HG03432 (cell line): ENCODE data around the gene SPDEF.

ENCODE experiments used
- ATAC-seq: cut with Tn5 transposase; IDR thresholded peaks from one replicate; pipeline ENCODE4 v1.9.1; 2021; ENCODE audit warnings: mild to moderate bottlenecking, moderate library complexity; ENCODE audit not compliant: unreplicated experiment

The SPDEF gene

DNA sequence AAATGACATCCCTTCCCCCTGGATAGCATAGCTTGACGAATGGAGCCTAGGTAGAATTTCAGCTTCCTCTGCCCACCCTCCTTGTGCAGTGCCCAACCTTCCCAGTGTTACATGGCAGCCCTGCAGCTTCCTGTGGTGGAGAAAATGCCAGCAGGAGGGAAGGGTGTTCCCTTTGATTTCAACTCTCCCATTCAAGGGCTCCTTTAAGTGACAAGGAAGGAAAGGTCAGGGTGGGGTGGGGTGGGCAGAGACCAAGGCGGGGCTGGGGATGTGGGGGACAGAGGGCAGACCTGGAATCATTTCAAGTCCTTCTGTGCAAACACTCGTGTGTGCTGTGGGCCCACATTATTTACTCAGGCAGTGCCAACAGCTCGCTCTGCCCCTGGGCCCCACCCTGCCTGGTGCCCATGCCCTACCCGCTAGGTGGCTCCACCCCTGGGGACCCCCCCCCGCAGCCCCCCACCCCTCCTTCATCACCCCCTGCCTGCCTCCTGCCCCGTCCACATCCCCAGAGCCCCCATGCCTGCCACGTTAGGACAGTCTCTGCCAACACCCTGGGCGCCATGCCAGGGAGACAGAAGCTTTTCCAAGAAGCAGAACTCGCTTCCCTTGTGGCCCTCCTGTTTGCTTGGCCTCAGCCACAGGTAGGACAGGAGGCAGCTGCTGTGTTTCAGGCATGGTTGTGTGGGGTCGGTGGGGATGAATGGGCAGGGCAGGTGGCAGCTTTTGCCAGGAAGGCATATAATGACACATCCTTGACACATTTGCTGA is 9.4 kb downstream of the SPDEF start:
- no peak for ATAC-seq

DNA sequence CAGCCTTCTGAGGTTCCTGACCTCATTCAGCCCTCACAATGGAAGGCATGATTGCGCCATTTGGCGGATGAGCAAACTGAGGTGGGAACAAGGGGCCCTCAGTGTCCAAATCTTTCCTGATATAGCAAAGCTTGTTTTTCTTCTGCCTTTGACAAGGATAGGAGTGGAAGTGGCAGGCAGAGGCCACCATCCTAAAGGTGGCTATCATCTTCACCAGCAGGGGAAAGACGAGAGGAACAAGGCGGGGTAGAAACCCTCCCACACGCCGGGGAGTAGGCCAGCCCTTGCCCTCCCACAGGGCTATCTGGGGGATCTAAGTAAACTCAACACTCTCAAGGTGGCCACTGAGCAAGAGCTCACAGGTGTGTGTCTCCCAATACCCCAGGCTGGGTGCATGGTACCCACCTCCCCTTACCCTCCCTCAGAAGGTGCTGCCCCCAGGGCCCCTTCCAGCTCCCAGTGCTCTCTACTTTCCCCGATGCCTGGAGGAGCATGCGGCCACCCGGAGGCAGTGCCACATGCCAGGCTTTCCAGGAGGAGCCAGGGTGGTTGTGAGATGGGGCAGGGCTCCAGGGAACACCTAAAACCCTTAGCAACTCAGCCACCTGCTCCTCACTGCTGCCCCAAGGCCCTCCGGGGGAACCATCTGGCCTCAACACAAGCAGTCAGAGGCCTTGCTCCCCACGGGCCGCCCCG is 11.2 kb downstream of the SPDEF start:
- ATAC-seq, result no peak

DNA sequence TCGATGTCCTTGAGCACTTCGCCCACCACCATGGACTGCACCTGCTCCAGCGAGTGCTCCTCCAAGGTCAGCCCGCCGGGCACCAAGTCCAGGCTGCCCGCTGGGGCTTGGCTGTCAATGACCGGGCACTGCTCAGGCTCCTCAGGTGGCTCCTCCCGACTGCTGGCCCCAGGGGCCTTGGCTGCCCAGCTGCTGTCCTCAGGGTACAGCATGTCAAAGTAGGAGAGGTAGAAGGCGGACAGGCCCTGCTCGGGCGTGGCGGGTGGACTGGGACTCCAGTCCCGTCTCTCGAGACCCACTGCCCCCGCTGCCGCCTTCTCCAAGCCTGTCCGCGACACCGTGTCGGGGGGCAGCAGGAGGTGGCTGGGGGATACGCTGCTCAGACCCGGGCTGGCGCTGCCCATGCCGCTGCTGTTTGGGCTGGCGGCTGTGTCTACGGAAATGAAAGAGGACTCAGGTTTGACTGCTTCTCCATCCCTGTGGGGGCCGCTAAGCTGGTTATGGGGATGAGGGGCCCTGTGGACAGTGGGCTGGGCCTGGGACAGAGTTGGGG is 12.0 kb downstream of the SPDEF start:
- no peak for ATAC-seq

DNA sequence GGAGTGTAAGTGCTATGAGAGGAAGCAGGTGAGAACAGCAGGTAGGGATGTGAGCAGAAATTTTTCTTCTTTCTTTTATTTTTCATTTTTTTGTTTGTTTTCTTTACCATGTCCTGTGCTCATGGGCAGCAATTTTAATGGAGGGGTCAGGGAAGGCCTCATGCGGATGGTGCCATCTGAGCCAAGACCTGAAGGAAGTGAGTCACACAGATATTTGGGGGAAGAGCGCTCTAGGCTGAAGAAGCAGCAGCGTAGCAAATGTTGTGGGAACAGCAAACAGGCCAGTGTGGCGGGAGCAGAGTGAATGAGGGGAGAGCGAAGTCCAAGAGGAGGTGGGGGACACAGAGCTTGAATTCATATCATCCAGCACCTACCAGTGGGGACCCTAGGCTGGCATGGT is 12.7 kb downstream of the SPDEF start:
- no peak for ATAC-seq

DNA sequence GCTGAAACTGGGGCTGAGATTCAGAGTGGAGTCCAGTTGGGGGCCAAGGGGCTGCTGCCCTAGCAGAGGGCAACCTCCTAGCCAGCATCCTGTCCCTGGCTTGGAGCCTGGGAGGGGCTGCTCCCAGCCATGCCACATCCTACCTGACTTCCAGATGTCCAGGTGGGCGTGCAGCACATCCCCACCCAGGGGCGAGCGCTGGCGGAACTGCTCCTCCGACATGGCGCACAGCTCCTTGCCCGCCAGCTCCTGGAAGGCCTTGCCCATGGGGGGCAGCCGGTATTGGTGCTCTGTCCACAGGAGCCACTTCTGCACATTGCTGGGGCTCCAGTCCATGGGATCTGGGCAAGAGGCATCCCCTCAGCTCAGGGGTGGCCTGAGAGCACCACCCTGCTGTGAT is 15.3 kb downstream of the SPDEF start:
- ATAC-seq, result no peak

DNA sequence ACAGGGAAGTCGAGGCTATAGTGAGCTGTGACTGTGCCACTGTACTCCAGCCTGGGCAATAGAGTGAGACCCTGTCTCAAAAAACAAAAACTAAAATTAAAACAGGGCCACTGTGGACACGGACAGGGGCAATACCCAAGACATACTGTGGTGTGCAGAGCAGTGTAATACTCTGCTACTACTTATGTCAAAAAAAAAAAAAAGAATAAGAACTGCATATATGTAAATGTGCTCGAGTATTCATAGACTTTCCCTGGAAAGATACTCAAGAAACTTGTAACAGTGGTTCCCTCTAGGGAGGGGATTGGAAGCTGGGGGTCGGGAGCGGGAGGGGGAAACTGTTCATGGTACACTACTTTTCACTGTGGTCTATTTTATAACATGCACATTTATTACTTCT is 15.9 kb downstream of the SPDEF start:
- ATAC-seq, result no peak

DNA sequence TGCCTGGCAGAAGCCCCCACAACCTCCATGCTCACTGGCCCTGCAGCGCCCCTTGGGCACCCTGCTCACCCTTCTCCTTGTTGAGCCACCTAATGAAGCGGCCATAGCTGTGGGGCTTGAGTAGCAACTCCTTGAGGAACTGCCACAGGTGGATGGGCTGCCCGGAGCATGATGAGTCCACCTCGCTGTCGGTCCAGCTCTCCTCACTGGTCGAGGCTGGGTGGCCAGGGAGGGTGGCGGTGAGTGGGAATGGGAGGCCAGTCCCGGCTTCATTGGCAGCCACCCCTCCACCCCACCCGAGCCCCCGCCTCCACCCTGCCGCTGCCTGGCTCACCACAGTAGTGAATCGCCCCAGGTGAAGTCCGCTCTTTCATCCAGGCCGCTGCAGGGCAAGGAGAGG is 16.9 kb downstream of the SPDEF start:
- no peak for ATAC-seq

DNA sequence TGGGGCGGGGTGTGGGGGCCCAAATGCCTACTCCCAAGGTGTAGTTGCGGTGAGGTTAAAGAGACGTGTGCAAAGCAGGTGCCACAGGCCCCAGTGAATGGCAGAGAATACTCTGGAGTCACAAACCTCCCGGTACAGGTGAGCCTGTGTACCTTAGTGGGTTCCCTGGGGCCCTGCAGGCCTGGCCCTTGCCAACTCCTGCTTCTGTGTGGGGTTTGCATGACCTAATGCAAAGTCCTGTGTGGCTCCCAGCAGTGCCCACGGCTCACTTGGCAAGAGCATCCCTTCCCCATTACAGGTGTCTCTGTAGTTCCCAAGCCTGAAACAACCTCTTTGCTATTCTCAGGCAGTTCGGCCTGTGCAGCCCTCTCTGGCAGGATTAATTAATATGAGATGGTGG is 17.5 kb downstream of the SPDEF start:
- ATAC-seq, result no peak

DNA sequence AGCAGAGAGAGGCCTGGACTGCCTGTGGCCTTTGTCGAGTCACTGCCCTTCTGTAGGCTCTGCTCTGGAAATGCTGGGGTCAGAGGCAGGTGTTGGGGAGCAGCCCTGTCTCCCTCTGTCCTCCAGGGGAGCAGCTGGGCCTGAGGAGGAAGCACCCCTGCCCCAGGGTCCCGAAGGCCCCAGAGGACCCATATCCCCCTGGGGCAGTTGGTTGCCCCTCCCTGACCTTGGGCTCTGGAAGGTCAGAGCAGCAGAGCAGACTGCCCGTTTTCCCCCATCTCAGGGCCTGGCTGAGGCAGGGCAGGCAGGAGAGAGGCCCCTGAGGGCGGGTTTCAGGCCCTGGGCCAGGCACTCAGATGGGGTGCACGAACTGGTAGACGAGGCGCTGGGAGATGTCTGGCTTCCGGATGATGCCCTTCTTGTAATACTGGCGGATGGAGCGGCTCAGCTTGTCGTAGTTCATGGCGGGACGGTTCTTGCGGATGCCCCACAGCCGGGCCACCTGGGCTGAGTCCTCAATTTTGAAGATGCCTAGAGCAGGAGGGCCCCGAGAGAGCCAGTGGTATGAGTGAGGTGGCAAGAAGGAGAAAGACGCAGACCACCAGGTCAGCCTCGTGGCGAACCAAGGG is 18.1 kb downstream of the SPDEF start:
- no peak for ATAC-seq

DNA sequence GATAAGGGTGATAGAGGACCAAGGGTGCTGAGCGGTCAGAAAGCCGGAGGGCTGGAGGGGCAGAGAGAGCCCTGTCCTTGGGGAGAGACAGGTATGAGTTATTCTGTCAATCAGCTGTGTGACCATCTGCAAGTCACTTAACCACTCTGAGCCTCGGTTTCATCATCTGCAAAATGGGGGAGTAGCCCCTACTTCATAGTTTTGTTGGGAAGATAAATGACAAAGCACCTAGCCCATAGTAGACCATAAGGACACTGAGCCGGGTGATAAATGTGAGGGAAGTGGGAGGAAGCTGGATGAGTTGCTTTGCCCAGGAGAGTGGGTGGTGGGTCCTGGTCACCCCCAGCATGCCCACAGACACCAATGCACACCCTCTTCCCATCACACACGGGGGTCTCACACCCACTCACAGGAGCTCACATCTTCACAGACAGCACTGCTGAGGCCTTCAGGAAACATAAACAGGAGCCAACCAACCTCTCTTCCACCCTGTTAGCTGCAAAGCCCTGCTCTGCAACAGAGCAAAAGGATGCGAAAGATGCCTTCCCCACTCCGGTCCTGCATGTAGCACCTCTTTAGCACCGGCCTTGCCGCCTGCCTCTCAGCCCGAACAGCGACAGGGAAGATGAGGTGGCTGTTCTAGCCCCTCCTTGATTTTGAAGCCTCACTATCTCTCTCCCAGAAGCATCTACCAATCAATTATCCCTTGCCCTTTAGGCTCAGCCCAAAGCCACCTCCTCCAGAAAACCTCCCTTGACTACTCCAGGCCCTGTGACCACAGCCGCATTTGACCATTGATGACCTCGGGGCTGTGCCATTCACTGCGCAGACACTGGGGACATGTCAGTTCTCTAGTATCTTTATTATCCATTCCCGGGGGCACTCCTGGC is 18.9 kb downstream of the SPDEF start:
- no peak for ATAC-seq

DNA sequence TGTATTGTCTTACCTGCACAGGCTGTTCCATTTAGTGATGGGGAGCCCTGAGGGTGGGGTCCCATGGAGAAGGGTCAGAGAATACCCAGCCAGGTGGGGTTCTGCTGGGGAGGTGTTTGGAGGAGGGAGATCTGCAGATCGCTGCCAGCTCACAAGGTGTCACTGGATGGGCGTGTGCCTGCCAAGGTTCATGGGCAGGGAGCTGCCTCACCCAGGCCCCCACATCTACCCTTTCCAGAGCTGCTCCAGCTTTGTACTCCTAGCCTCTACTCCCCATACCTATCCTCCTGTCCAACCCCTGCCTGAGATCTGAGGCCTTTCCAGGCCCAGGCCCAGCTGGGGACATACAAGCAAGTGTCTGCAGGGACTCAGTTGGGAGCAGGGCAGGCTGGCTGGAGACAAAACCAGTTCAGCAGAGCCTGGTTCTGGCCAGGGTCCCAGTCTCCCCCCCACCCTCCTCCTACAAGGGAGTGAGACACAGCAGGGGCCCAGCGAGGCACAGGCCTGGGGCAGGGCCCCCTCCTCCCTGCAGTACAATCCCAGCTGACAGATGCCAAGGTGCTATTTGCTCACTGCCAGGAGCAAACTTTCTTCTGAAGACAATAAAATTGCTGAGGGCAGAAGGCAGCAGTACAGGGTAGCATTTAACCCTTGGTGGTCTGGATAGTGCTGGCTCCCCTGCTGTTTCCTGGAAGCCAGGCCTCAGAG is 19.7 kb downstream of the SPDEF start:
- no peak for ATAC-seq

DNA sequence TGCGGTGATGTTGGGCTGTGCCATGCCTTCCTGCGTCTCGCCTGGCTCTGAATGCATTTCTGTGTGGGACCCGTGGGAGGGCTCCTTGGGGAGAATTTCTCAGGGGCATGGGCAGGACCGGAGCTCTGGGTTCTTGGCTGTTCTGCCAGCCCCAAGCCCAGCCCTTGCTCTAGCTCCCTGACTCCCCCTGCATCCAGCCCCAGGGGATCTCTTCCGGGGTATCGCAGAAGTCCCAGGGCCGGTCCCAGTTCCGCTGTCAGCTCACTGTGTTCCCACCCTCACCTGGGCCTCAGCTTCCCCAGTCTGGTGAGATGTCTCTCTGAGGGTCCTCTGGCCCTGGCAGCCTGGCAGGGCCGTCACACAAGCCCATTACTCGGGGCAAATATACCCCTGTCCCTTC is 20.5 kb downstream of the SPDEF start:
- ATAC-seq, result no peak

DNA sequence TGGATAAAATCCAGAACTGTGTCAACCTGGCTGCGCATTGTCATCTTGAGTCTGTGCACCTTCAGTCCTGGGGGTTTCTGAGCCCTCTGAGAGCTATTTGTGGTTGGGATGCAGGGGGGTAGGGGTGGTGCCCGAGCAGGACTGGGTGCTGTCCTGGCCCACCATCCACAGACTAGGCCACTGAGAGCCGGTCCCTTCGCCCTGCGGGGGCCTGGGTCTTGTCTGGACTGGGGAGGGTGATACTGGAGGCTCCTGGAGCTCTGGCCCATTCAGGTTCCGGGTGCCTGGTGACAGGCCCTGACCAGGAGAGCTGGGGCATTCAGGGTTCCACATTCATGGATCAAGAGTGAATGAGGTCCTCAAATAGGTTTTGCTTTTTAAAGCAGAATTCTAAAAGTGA is 20.9 kb downstream of the SPDEF start:
- no peak for ATAC-seq

DNA sequence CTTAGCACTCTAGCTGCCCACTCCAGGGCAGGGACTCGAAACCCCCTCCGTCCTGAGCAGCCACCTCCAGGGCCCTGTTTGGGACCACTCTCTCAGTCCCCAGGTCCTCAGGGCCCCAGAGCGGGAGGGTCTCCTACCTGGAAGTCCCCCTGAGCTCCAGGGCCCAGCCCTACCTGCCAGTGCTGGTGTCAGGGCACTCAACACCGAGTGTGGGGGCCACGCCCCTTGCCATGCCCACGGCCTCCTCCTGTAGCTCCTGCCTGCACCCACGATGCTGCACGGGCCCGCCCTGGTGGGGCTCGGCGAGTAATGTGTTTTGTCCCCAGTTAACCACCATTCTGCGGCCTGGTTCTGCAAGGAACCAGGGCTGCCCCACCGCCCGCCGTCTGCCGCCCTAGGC is 21.5 kb downstream of the SPDEF start:
- no peak for ATAC-seq

DNA sequence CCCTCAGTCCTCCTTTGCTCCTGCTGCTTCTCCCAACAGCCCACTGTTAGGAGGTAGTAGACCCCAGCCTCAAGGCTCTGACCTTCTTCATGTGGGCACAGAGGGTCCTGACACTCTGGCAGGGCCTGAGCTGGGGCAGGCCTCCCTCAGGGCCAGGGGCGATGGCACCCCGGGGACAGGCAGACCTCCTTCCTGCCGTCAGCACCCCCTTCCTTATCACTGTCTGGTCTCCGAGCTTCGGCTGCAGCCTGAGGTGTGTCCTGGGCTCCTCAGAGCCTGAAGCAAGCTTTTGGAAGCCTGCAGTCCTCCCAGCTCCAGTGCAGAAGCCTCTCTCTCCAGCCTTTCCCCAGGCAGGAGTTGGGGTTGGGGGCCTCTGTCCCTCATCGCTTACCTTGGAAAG is 22.0 kb downstream of the SPDEF start:
- no peak for ATAC-seq

DNA sequence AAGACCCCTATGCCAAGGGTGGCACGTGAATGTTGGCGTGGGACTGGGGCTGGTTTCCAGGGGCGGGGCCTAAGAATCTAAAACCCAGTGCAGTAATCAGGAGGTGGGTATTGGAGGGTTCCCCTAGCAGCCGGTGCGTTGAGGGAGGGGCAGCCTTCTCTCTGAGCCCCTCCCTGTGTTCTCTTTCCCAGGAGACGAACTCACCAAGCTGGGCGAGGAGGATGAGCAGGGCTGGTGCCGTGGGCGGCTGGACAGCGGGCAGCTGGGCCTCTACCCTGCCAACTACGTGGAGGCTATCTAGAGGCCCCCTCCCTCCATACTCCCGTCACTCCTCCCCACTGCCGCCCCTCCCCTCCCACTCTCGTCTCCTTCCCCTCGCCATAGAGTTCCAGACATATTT is 23.9 kb downstream of the SPDEF start:
- ATAC-seq, result no peak

DNA sequence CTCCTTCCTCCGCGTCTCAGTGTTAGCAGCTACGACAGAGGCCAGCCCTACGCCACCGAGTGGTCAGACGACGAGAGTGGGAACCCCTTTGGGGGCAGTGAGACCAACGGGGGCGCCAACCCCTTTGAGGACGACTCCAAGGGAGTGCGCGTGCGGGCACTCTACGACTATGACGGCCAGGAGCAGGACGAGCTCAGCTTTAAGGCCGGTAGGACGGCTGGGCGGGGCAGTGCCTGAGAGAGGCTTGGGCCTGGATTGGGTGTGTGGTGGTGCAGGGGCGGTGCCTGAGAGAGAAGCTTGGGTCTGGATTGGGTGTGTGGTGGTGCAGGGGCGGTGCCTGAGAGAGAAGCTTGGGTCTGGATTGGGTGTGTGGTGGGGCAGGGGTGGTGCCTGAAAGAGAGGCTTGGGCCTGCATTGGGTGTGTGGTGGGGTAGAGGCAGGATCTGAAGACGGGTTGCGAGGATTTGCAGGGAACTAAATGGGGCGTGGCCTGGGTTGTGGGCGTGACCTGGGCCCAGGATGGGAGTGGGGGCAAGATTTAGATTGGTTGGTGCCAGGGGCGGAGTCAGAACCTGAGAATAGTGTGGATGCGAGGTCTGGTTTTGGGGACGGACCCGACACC is 24.4 kb downstream of the SPDEF start:
- ATAC-seq, result no peak

DNA sequence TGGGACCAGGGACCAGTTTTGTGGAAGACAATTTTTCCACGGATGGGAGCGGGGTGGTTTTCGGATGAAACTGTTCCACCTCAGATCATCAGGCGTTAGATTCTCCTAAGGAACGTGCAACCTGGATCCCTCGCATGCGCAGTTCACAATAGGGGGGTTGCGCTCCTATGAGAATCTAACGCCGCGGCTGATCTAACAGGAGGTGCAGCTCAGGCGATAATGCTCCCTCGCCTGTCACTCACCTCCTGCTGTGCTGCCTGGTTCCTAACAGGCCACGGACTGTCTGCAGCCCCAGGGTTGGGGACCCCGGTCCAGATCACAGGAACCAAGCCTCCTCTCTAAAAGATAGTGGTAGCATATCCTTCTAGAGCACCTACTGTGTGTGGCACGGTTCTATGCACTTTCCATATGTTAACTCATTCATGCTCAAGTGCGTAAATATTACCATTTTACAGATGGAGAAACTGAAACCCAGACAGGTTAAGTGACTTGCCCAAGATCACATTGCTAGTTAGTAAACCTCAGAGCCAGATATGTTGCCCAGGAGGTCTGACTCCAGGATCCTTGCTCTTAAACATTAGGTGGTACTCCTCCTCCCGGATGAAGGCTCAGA is 25.3 kb downstream of the SPDEF start:
- no peak for ATAC-seq

DNA sequence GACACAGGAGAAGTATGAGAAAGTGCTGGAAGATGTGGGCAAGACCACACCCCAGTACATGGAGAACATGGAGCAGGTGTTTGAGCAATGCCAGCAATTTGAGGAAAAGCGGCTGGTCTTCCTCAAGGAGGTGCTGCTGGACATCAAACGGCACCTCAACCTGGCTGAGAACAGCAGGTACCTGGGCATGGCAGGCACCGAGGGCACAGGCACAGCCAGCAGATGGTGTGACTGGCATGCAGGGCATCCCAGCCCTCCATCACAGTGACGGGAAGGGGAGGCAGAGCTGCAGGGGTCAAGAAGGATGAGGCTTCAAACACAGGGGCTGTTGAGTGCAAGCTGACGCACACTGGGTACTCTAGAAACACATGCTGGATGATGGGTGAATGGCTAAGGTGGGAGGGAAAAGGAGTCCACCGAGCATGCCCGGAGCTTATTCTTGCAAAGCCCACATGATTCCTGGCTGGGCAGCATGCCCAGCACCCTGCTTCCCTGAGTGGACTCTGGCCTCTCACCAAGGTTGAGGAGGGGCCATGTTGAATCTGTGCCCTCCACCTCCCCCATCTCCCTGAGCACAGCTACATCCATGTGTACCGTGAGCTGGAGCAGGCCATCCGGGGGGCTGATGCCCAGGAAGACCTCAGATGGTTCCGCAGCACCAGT is 26.3 kb downstream of the SPDEF start:
- ATAC-seq, result no peak
